RWPE2 (cell line): ENCODE data around the gene UNC79.

ENCODE experiments used
- ATAC-seq: fragments of 200-7000 bp; cut with Tn5 transposase; 3 replicates; pipeline ENCODE4 v1.9.1; 2021; ENCODE audit warnings: low read depth
- DNase-seq: peaks from one replicate; pipeline ENCODE4 v3.0.0-alpha.2; 2020; ENCODE audit warnings: low spot score
- H3K27ac ChIP-seq: fragments of 450-650 bp; 2 replicates; pipeline ENCODE4 v1.5.1; 2017; ENCODE audit warnings: mild to moderate bottlenecking; ENCODE audit not compliant: poor library complexity, severe bottlenecking
- H3K27me3 ChIP-seq: fragments of 250-450 bp; sonication (Bioruptor Pico); 2 replicates; pipeline ENCODE4 v1.5.1; 2021; ENCODE audit warnings: mild to moderate bottlenecking, moderate library complexity; ENCODE audit not compliant: insufficient read depth, poor library complexity, severe bottlenecking
- H3K36me3 ChIP-seq: fragments of 250-450 bp; sonication (Bioruptor Pico); 2 replicates; pipeline ENCODE4 v1.5.1; 2020; ENCODE audit warnings: low read depth, mild to moderate bottlenecking, moderate library complexity
- H3K4me1 ChIP-seq: fragments of 250-450 bp; sonication (Bioruptor Pico); 2 replicates; pipeline ENCODE4 v1.5.1; 2021; ENCODE audit warnings: mild to moderate bottlenecking, moderate library complexity; ENCODE audit not compliant: insufficient read depth, poor library complexity, severe bottlenecking
- H3K4me3 ChIP-seq: fragments of 250-450 bp; sonication (Bioruptor Pico); 2 replicates; pipeline ENCODE4 v1.5.1; 2021; ENCODE audit warnings: mild to moderate bottlenecking, moderate library complexity; ENCODE audit not compliant: severe bottlenecking
- H3K9me3 ChIP-seq: fragments of 250-450 bp; sonication (Bioruptor Pico); 2 replicates; pipeline ENCODE4 v1.5.1; 2021; ENCODE audit warnings: mild to moderate bottlenecking, moderate library complexity; ENCODE audit not compliant: severe bottlenecking
- TF ChIP-seq, protein P1 (sequence below): fragments of 450-650 bp; IDR thresholded peaks from one replicate; pipeline ENCODE4 v1.5.1; 2017; ENCODE audit warnings: mild to moderate bottlenecking, moderate library complexity; ENCODE audit not compliant: poor library complexity, severe bottlenecking

The UNC79 gene

DNA sequence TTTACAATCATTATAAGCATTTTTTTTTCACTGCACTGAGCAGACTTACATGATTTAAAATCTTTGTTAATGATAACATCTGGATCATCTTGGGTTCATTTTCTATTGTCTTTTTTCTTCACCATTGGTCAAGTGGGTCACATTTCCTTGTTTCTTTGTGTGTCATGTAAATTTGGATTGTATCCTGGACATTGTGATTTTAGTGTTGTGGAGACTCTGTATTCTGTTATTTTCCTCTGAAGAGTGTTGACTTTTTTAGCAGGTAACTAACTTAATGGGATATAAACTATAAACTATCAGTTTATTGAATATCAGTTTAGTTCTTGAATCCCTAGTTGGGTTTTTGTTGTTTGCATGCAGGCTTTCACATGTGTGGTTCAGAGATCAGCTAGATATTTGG, 4.0 kb upstream of the UNC79 start:
- no peak overlapping the region for H3K27ac ChIP-seq
- ATAC-seq (no peak), DNase-seq (no peak)
- H3K4me3 ChIP-seq, result no peak overlapping the region
- TF ChIP-seq, protein P1, sequence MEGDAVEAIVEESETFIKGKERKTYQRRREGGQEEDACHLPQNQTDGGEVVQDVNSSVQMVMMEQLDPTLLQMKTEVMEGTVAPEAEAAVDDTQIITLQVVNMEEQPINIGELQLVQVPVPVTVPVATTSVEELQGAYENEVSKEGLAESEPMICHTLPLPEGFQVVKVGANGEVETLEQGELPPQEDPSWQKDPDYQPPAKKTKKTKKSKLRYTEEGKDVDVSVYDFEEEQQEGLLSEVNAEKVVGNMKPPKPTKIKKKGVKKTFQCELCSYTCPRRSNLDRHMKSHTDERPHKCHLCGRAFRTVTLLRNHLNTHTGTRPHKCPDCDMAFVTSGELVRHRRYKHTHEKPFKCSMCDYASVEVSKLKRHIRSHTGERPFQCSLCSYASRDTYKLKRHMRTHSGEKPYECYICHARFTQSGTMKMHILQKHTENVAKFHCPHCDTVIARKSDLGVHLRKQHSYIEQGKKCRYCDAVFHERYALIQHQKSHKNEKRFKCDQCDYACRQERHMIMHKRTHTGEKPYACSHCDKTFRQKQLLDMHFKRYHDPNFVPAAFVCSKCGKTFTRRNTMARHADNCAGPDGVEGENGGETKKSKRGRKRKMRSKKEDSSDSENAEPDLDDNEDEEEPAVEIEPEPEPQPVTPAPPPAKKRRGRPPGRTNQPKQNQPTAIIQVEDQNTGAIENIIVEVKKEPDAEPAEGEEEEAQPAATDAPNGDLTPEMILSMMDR, result no peak
- no peaks in the 10 kb centered on the region for H3K4me1 ChIP-seq
- no peaks in the 10 kb centered on the region for H3K9me3 ChIP-seq
- H3K27me3 ChIP-seq, result peaks cover 42% of the 10 kb centered on the region
- H3K36me3 ChIP-seq, result no peaks in the 10 kb centered on the region

DNA sequence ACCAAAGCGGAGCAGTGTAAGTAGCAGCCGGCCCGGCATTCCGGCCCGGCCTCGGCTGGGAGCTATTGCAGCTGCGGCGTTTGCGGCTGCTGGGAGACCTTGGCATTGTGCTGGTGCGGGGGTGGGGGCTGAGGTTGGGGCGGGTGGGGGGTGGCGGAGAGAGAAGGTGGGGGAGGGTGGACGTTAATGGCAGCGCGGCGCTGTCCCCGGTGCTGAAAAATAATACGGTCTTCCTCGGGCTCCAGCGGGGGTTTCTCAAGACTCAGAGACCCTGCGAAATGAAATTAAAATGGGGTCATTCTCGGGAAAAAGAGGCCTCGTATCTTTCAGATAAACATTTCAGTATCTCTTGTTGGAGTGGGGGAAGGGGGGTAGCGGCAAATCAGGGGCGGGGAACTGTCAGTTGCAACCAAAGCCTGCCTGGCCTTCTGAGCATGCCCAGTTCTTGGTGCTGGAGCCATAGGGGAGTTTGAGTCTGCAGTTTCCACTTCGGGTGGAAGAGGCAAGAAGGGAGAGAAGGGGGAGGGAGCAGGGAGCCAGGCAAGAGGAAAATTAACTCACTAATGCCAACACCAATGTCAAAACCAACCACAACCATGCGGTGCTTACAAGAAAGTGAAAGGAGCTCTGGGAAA, 414 bp downstream of the UNC79 start:
- DNase-seq, result no peak
- Histone ChIP-seq H3K36me3 (no peaks in the 10 kb centered on the region), H3K4me3 (no peak overlapping the region), H3K27me3 (peaks cover 66% of the 10 kb centered on the region), H3K27ac (no peak overlapping the region), H3K4me1 (no peaks in the 10 kb centered on the region), H3K9me3 (no peaks in the 10 kb centered on the region)
- TF ChIP-seq, protein P1, result no peak
- no peak for ATAC-seq

DNA sequence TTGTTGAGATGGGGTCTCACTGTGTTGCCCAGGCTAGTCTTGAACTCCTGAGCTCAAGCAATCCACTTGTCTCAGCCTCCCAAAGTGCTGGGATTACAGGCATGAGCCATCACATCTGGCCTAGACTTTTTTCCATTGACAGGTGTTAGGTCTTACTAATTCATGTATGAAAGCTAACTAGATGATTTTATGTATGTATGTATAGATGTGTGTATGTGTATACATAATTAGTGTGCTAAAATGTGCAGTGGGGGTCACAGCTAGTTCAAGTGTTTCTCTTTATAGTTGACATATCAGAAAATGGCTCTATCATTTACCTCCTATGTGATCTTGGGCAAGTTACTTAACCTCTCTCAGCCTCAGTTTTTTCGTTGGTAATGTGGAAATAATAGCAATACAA, 23.5 kb downstream of the UNC79 start:
- H3K27me3 ChIP-seq, result peaks cover 23% of the 10 kb centered on the region
- H3K4me3 ChIP-seq, result no peak overlapping the region
- H3K9me3 ChIP-seq, result no peaks in the 10 kb centered on the region
- H3K4me1 ChIP-seq, result no peaks in the 10 kb centered on the region
- H3K36me3 ChIP-seq, result no peaks in the 10 kb centered on the region
- H3K27ac ChIP-seq, result no peak overlapping the region
- DNase-seq (no peak), ATAC-seq (no peak)
- TF ChIP-seq, protein P1, result no peak

DNA sequence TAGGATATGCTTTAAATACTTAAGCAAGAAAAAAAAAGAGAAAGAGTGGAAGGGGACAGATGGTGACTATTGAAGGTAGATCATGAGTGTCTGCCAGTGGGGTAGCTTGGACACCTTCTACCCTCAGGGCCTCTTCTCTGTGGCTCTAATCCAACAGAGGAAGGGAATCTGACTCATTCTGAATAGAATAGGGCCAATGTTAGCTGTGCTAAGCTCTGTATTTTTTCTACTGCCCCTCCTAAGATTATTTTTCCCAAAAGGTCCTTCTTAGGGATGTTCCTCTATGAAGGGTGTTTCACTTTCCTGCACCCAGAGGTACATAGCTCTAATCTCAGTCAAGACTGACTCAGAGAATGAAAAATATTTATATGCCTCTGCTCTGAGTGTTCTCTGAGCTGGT, 25.6 kb downstream of the UNC79 start:
- TF ChIP-seq, protein P1, result no peak
- H3K4me3 ChIP-seq, result no peak overlapping the region
- ATAC-seq (peak; percentile 63), DNase-seq (no peak)
- H3K27ac ChIP-seq, result no peak overlapping the region
- H3K36me3 ChIP-seq, result no peaks in the 10 kb centered on the region
- peaks cover 7% of the 10 kb centered on the region for H3K27me3 ChIP-seq
- H3K9me3 ChIP-seq, result no peaks in the 10 kb centered on the region
- H3K4me1 ChIP-seq, result no peaks in the 10 kb centered on the region

DNA sequence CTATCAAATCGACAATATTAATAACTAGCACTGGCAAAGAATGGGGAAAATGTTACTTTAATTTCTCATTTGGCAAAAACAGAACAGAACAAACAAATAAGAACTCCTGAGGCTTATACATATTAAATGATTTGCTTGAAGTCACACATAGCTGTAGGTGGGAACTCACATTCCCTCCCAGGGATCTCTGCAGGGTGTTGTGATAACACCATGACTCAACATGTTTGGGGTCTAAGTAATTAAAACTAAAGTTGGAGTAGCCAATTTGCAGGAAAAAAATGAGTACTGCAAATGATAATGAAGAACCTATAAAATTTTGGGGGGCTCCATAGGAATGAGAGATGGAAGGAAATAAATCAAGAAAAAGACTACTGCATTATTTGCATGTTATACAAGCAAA, 27.5 kb downstream of the UNC79 start:
- H3K4me3 ChIP-seq, result no peak overlapping the region
- no peaks in the 10 kb centered on the region for H3K4me1 ChIP-seq
- H3K27me3 ChIP-seq, result peaks cover 5% of the 10 kb centered on the region
- TF ChIP-seq, protein P1, result no peak
- H3K36me3 ChIP-seq, result no peaks in the 10 kb centered on the region
- ATAC-seq (no peak), DNase-seq (no peak)
- no peaks in the 10 kb centered on the region for H3K9me3 ChIP-seq
- H3K27ac ChIP-seq, result no peak overlapping the region
